Measurements from ENCODE around the gene C22orf23.

The C22orf23 gene

DNA sequence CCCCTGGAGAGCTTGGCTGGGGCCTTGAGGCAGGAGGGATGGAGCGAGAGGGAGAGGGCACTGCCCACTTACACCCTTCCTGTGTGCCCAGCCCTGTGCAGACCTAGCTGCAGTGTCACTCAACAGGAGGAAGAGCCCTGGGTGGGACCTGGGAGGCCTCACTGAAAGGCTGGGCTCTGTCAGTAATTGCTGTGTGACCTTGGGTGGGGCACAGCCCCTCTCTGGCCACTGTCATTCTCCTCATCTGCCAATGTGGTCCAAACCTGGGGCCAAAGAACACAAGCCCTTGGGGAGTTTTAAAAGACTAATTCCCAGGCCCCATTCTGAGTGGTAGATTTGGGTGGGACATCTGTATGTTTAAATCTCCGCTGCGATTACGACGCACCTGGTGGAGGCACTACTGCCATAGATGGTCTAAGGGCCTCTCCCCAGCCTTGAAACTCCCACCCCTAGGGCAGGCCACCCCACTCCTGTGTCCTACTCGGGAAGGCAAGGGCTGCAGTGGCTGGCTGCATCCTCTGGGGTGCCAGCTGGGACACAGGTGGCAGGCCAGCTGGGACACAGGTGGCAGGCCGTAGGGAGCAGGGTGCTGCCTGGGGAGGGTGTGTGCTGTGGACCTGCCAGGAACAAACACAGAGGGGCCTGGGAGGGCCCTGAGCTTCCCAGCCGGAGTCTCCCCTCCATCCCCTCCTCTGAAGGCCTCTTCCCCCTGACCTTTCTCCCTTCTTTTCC, 43.3 kb upstream of the C22orf23 start:
- TF ChIP-seq EZH2phosphoT487 (IDR thresholded peaks at IDR 0.05; ENCODE audit: low read depth) = no peak
- no peak for TF ChIP-seq CTCF (IDR thresholded peaks at IDR 0.05; ENCODE audit: low read depth, low read length)
- H2AFZ ChIP-seq (ENCODE audit: low read depth, low read length) = no peak overlapping the region
- no peaks in the 10 kb centered on the region for H3K9me3 ChIP-seq (ENCODE audit: insufficient read depth, low read length)
- no peaks in the 10 kb centered on the region for H3K36me3 ChIP-seq (replicated peaks; ENCODE audit: low read depth, low read length)
- H3K27ac ChIP-seq (ENCODE audit: low read length) = no peak overlapping the region
- no peak overlapping the region for H3K9ac ChIP-seq (ENCODE audit: low read length)
- H3K4me3 ChIP-seq (ENCODE audit: low read length) = no peak overlapping the region
- H3K27me3 ChIP-seq (ENCODE audit: low read depth, low read length) = no peaks in the 10 kb centered on the region
- no peaks in the 10 kb centered on the region for H4K20me1 ChIP-seq (ENCODE audit: insufficient read depth, low read length)
- peaks cover 12% of the 10 kb centered on the region for H3K4me1 ChIP-seq (ENCODE audit: low read length)
- H3K79me2 ChIP-seq (ENCODE audit: low read length) = no peaks in the 10 kb centered on the region
- 0 out of 2 replicates have a peak overlapping the region, but pooled peaks have one; percentile 9 for H3K4me2 ChIP-seq (ENCODE audit: low read length)

- Histone ChIP-seq H4K20me1 (ENCODE audit: insufficient read depth, low read length) (no peaks in the 10 kb centered on the region), H3K9ac (ENCODE audit: low read length) (no peak overlapping the region), H3K36me3 (replicated peaks; ENCODE audit: low read depth, low read length) (no peaks in the 10 kb centered on the region), H3K27ac (ENCODE audit: low read length) (no peak overlapping the region), H3K27me3 (ENCODE audit: low read depth, low read length) (no peaks in the 10 kb centered on the region), H2AFZ (ENCODE audit: low read depth, low read length) (no peak overlapping the region), H3K4me3 (ENCODE audit: low read length) (no peak overlapping the region), H3K79me2 (ENCODE audit: low read length) (no peaks in the 10 kb centered on the region), H3K4me1 (ENCODE audit: low read length) (peaks cover 12% of the 10 kb centered on the region), H3K9me3 (ENCODE audit: insufficient read depth, low read length) (no peaks in the 10 kb centered on the region), H3K4me2 (ENCODE audit: low read length) (0 out of 2 replicates have a peak overlapping the region, but pooled peaks have one; percentile 9)
- no peak for TF ChIP-seq EZH2phosphoT487 (IDR thresholded peaks at IDR 0.05; ENCODE audit: low read depth)
- TF ChIP-seq CTCF (IDR thresholded peaks at IDR 0.05; ENCODE audit: low read depth, low read length) = no peak
These were observed 42.7 kb upstream of the C22orf23 start for GRCh38 chr22:37996079-37996478.

DNA sequence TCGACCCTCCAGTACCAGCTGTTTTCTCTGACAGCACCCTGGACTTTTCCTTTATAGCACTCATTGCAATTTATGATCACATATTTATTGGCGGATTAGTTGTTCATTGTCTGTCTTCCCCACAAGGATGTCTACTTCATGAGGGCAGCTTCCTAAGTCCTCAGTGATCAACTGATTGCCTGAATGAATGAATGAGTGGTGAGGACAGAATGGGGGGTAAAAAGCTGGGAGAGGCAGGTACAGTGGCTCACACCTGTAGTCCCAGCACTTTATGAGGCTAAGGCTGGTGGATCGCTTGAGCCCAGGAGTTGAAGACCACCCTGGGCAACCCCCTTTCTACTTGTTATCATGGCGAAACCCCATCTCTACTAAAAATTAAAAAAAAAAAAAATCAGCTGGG, 42.1 kb upstream of the C22orf23 start:
- peaks cover 12% of the 10 kb centered on the region for H3K4me1 ChIP-seq (ENCODE audit: low read length)

DNA sequence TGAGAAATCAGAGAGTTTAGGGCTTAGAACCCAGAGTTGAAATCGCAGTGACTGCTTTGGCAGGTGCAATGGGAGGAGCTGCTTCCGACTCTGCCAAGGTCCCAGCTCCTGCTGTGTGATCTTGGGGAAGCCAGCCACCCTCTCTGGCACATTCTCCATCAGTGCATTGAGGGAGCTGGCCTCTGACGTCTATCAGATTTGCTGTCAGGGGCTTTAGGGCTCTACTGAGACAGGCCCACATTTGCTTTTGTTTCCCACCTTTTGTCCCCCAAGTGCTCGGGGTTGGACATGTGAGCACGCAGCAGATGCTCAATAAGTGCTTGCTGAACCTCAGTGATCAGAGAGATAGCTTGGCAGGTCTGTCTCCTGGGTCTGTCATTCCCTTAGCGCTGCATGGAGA, 41.6 kb upstream of the C22orf23 start:
- Histone ChIP-seq H3K4me2 (ENCODE audit: low read length) (no peak overlapping the region), H3K27me3 (ENCODE audit: low read depth, low read length) (no peaks in the 10 kb centered on the region), H3K9me3 (ENCODE audit: insufficient read depth, low read length) (no peaks in the 10 kb centered on the region), H3K9ac (ENCODE audit: low read length) (no peak overlapping the region), H2AFZ (ENCODE audit: low read depth, low read length) (no peak overlapping the region), H3K27ac (ENCODE audit: low read length) (no peak overlapping the region), H3K4me3 (ENCODE audit: low read length) (no peak overlapping the region), H4K20me1 (ENCODE audit: insufficient read depth, low read length) (no peaks in the 10 kb centered on the region), H3K4me1 (ENCODE audit: low read length) (peaks cover 10% of the 10 kb centered on the region), H3K36me3 (replicated peaks; ENCODE audit: low read depth, low read length) (no peaks in the 10 kb centered on the region), H3K79me2 (ENCODE audit: low read length) (no peaks in the 10 kb centered on the region)
- TF ChIP-seq CTCF (IDR thresholded peaks at IDR 0.05; ENCODE audit: low read depth, low read length) (no peak), EZH2phosphoT487 (IDR thresholded peaks at IDR 0.05; ENCODE audit: low read depth) (no peak)

More for the DNA sequence above, 42.1 kb upstream of the C22orf23 start:
- no peak overlapping the region for H3K9ac ChIP-seq (ENCODE audit: low read length)
- H3K36me3 ChIP-seq (replicated peaks; ENCODE audit: low read depth, low read length) = no peaks in the 10 kb centered on the region
- TF ChIP-seq CTCF (IDR thresholded peaks at IDR 0.05; ENCODE audit: low read depth, low read length) (no peak), EZH2phosphoT487 (IDR thresholded peaks at IDR 0.05; ENCODE audit: low read depth) (no peak)
- H3K4me3 ChIP-seq (ENCODE audit: low read length) = no peak overlapping the region
- no peak overlapping the region for H3K4me2 ChIP-seq (ENCODE audit: low read length)
- no peaks in the 10 kb centered on the region for H4K20me1 ChIP-seq (ENCODE audit: insufficient read depth, low read length)
- H3K27me3 ChIP-seq (ENCODE audit: low read depth, low read length) = no peaks in the 10 kb centered on the region
- no peaks in the 10 kb centered on the region for H3K79me2 ChIP-seq (ENCODE audit: low read length)
- H3K9me3 ChIP-seq (ENCODE audit: insufficient read depth, low read length) = no peaks in the 10 kb centered on the region
- H2AFZ ChIP-seq (ENCODE audit: low read depth, low read length) = no peak overlapping the region
- H3K27ac ChIP-seq (ENCODE audit: low read length) = no peak overlapping the region
